ENCODE results near the gene LYG2. TPM values are rescaled to one million over a fixed set of nuclear protein-coding genes. Genes with fewer than 3 reads are reported as not detected.

The LYG2 gene
- total RNA-seq, 1 donor from 2014 or later = not detected

- no peak for DNase-seq (ENCODE audit: low spot score in 2 of 2)
- intact Hi-C loops (cut with DNase I) = no loop called here
- no peaks in the 10 kb centered on the region for H3K4me1 ChIP-seq
- no peak for TF ChIP-seq CTCF (IDR thresholded peaks at IDR 0.05)
- no peak overlapping the region for H3K4me3 ChIP-seq
- H3K36me3 ChIP-seq = peaks cover 0 to 5% of the 10 kb centered on the region in 2 donors
- H3K27ac ChIP-seq = no peak overlapping the region
- no peaks in the 10 kb centered on the region for H3K27me3 ChIP-seq
- H3K9me3 ChIP-seq = no peaks in the 10 kb centered on the region
Measured at GRCh38 chr2:99217929-99218501, 37.5 kb downstream of the LYG2 start.

DNA sequence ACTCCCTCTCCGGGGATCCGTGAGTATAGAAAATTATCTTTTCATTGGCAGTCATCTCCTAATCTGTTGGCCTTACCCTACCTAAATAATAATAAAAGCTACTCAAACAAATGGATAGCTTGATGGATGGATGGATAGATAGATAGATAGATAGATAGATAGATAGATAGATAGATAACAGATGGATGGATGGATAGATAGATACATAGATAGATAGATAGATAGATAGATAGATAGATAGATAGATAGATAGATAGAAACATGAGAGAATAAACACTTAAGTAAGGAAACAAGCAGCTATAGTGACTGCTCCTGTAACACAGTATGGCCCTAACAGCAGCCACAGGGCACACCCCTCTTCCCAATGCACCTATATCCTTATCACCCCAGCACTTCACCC lies 39.4 kb downstream of the LYG2 start:
- no peaks in the 10 kb centered on the region for H3K27me3 ChIP-seq
- H3K36me3 ChIP-seq = peaks cover 0 to 5% of the 10 kb centered on the region in 2 donors
- no peak overlapping the region for H3K27ac ChIP-seq
- no peak for TF ChIP-seq CTCF (IDR thresholded peaks at IDR 0.05)
- H3K4me3 ChIP-seq = no peak overlapping the region
- no peaks in the 10 kb centered on the region for H3K4me1 ChIP-seq
- intact Hi-C loops (cut with DNase I) = no loop called here
- H3K9me3 ChIP-seq = no peaks in the 10 kb centered on the region
- no peak for DNase-seq (ENCODE audit: low spot score in 2 of 2)

DNA sequence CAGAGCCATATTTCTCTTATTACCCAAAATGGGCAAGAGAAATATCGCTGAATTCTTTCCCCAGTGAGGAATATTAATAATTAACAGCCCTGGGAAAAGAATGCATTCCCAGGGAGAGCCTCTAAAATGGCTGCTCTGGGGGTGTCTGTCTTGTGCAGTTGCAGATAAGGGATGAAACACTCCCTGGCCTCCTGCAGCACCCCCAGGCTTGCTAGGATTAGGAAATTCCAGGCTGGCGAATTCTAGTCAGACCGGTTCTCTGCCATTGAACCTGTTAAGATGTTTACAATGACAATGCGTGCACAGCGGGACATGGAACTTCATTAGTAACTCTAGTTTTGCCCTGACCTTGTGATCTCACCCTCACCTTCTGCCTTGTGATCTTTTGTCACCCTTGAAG lies 50.0 kb downstream of the LYG2 start:
- Histone ChIP-seq H3K27me3 (no peaks in the 10 kb centered on the region), H3K9me3 (no peaks in the 10 kb centered on the region), H3K36me3 (no peaks in the 10 kb centered on the region), H3K27ac (no peak overlapping the region), H3K4me3 (no peak overlapping the region), H3K4me1 (no peaks in the 10 kb centered on the region)
- intact Hi-C loops (cut with DNase I) = no loop called here
- no peak for DNase-seq (ENCODE audit: low spot score in 2 of 2)
- TF ChIP-seq CTCF (IDR thresholded peaks at IDR 0.05) = no peak

GRCh38 chr2:99201959-99202678 lies 53.3 kb downstream of the LYG2 start:
- H3K36me3 ChIP-seq = peaks cover 9 to 12% of the 10 kb centered on the region in 2 donors

DNA sequence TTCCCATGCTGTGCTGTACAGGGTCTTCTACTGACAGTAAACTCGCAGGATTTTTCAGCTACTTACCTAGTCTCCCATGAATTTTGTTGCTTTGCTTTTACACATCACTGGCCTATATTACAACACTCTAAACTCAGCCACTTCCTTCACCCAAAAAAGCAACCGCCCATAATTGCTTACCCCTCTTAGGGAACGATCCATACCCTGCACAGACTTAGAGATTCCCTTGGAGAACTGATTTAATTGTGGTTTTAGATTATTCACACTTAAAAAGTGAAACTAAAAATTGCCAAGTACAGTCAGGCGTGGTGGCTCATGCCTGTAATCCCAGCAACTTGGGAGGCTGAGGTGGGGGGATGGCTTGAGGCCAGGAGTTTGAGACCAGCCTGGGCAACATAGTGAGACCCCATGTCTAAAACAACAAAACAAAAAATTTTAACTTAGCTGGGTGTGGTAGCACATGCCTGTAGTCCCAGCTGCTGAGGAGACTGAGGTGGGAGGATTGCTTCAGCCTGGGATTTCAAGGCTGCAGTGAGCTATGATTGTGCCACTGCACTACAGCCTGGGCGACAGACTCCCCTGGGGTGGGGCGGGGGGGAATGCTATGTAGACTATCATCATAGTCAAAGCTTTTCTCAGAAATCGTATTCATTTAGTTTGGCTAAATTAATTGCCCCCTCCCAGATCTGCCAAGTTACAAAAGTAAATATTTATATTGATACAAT lies 55.2 kb downstream of the LYG2 start:
- Histone ChIP-seq H3K9me3 (no peaks in the 10 kb centered on the region), H3K27me3 (no peaks in the 10 kb centered on the region), H3K4me1 (no peaks in the 10 kb centered on the region), H3K36me3 (peaks cover 22 to 31% of the 10 kb centered on the region in 2 donors), H3K4me3 (no peak overlapping the region), H3K27ac (no peak overlapping the region)
- no peak for TF ChIP-seq CTCF (IDR thresholded peaks at IDR 0.05)
- intact Hi-C loops (cut with DNase I) = no loop called here
- no peak for DNase-seq (ENCODE audit: low spot score in 2 of 2)

More at GRCh38 chr2:99201959-99202678, 53.3 kb downstream of the LYG2 start:
- Histone ChIP-seq H3K4me3 (no peak overlapping the region), H3K4me1 (no peaks in the 10 kb centered on the region), H3K27ac (no peak overlapping the region), H3K27me3 (no peaks in the 10 kb centered on the region), H3K9me3 (no peaks in the 10 kb centered on the region)
- intact Hi-C loops (cut with DNase I) = no loop called here
- no peak for TF ChIP-seq CTCF (IDR thresholded peaks at IDR 0.05)
- no peak for DNase-seq (ENCODE audit: low spot score in 2 of 2)
